Heart left ventricle (tissue), 13 donors: ENCODE results near the gene GPX1.

ENCODE experiments used
- CTCF ChIP-seq, 12 donors: fragments of 200-600 bp; sonication (generic) in 4 of 12; IDR thresholded peaks; one replicate each; pipeline versions ENCODE4 v1.5.0 to v1.8.0; 2018 to 2022; ENCODE audit warnings: antibody characterized with exemption in 12 of 12, mild to moderate bottlenecking in 5 of 12
- POLR2A ChIP-seq, 2 donors: fragments of 450-650 bp; IDR thresholded peaks; one replicate each; pipeline ENCODE4 v1.6.1; 2017; ENCODE audit warnings: antibody characterized with exemption in 2 of 2, mild to moderate bottlenecking in 2 of 2, moderate library complexity in 2 of 2
- donor health status: ischemic (EF 13 %, LVEDD 7.1; RV severe dilation, severe dysfunction).
- donor health status: DM: no; HTN: yes; CAD: no.
- donor health status: DM: no; HTN: no; CAD: no.
- donor health status: ischemic (EF 25% LVEDD 6.9; RV normal size, moderate dysfunction).
- donor health status: ischemic (EF 25% LVEDD 5.7; RV mildly dilated, moderate dysfunction).
- donor health status: ischemic (EF 35%, LVEDD 5.7; RV mildly dilated, moderate dysfunction).
- donor health status: nonischemic (EF 11% LVEDD 7.7; RV severe dilation, severe dysfunction).
- donor health status: DM: yes; HTN: yes; CAD: no.
- donor health status: PGD.
- donor health status: ischemic (EF 29% LVEDD 5.4; RV normal size, mild dysfunction).
- donor health status: nonischemic (EF 23%, LVEDD 6.1; RV moderate dilation, normal function).

DNA sequence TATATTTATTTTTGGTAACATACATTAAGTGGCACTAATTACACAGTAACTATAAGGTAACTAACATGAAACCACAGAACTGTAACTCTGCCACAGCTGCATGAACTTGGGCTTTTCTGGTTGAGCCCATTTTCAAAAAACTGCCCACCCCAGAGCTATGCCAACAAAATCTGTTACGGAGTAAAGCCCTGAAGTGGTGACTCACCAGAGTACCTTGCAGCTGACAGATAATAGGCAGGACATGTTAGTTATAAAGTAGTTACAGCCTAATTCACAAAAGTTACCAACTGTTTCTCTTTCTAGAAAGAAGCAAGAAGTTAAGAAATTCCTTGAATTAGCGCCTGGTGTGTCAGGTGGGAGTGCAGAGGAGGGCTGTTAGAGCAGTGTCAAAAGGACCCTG is 1.5 kb upstream of the GPX1 start:
- no peak for TF ChIP-seq CTCF (IDR thresholded peaks at IDR 0.05)
- TF ChIP-seq POLR2A (IDR thresholded peaks at IDR 0.05), result no peak
